Spleen (tissue), 7 donors: ENCODE data around the gene CBFA2T2.

ENCODE experiments used
- CTCF ChIP-seq, 11 experiments: fragments of 200-600 bp in 7 of 11; fragments of 450-650 bp in 4 of 11; sonication (generic) in 4 of 11; IDR thresholded peaks in 8 of 11; conservative IDR thresholded peaks in 3 of 11; 1 replicate in 7 of 11; 2 replicates in 4 of 11; pipeline versions ENCODE4 v1.4.0 to v1.8.0; 2016 to 2021; ENCODE audit warnings: antibody characterized with exemption in 11 of 11, inconsistent platforms in 4 of 11, mild to moderate bottlenecking in 1 of 11
- POLR2A ChIP-seq, 3 donors: fragments of 450-650 bp; IDR thresholded peaks; one replicate each; pipeline ENCODE4 v1.5.1; 2017; ENCODE audit warnings: antibody characterized with exemption in 3 of 3, mild to moderate bottlenecking in 1 of 3
- donor health status: DM: no; HTN: no; CAD: no; lungs with moderate emphysema.
- donor health status: DM: no; HTN: no; CAD: no.
- donor health status: DM: no; HTN: no; CAD: no.

- TF ChIP-seq CTCF (IDR thresholded peaks at IDR 0.05 in 8 of 11, conservative IDR thresholded peaks at IDR 0.05 in 3 of 11): no peak
- no peak for TF ChIP-seq POLR2A (IDR thresholded peaks at IDR 0.05)
Observed at GRCh38 chr20:33526769-33527168, 36.9 kb downstream of the CBFA2T2 start.
